Natural killer cell (primary cell): ENCODE results near the gene KCNAB2. TPM values are rescaled to one million over a fixed set of nuclear protein-coding genes. Genes with fewer than 3 reads are reported as not detected.

ENCODE experiments used
- ATAC-seq, 3 donors: fragments of 150-1000 bp in 2 of 3; fragments of 200-7000 bp in 1 of 3; cut with Tn5 transposase; 1 replicate in 1 of 3; 2 replicates in 2 of 3; pipeline ENCODE4 v1.10.0; 2021; ENCODE audit warnings: mild to moderate bottlenecking in 2 of 3, moderate library complexity in 2 of 3
- DNase-seq, 2 donors: peaks; one replicate each; pipeline versions ENCODE4 v3.0.0 to v3.0.0-alpha.2; 2013 to 2021; ENCODE audit warnings: mixed read lengths in 1 of 2
- H3K27ac ChIP-seq: one replicate; pipeline ENCODE4 v1.5.1; 2013; ENCODE audit warnings: mild to moderate bottlenecking, low read length
- H3K27me3 ChIP-seq: one replicate; pipeline ENCODE4 v1.6.1; 2013; ENCODE audit warnings: low read length; ENCODE audit not compliant: control insufficient read depth, insufficient read depth
- H3K36me3 ChIP-seq: one replicate; pipeline ENCODE4 v1.6.1; 2013; ENCODE audit warnings: low read length; ENCODE audit not compliant: control insufficient read depth, insufficient read depth
- H3K4me1 ChIP-seq: one replicate; pipeline ENCODE4 v1.6.1; 2013; ENCODE audit warnings: low read length; ENCODE audit not compliant: control insufficient read depth, insufficient read depth
- H3K4me3 ChIP-seq: one replicate; pipeline ENCODE4 v1.5.1; 2013; ENCODE audit warnings: low read length
- H3K9me3 ChIP-seq: one replicate; pipeline ENCODE4 v1.6.1; 2013; ENCODE audit warnings: low read length; ENCODE audit not compliant: control insufficient read depth, insufficient read depth
- H3K27ac Mint-ChIP-seq, 2 donors: one replicate each; pipeline ENCODE4 v1.8.0; 2022; ENCODE audit warnings: mild to moderate bottlenecking in 2 of 2, mixed read lengths in 2 of 2, moderate library complexity in 1 of 2
- H3K27me3 Mint-ChIP-seq, 2 donors: one replicate each; pipeline ENCODE4 v1.8.0; 2022; ENCODE audit warnings: low read depth in 2 of 2, mixed read lengths in 2 of 2
- H3K36me3 Mint-ChIP-seq: one replicate; pipeline ENCODE4 v1.8.0; 2022; ENCODE audit warnings: mixed read lengths
- H3K4me1 Mint-ChIP-seq, 2 donors: one replicate each; pipeline ENCODE4 v1.8.0; 2022; ENCODE audit warnings: mixed read lengths in 2 of 2
- H3K4me3 Mint-ChIP-seq: one replicate; pipeline ENCODE4 v1.8.0; 2022; ENCODE audit warnings: mild to moderate bottlenecking, moderate library complexity, mixed read lengths
- H3K9me3 Mint-ChIP-seq, 2 donors: one replicate each; pipeline ENCODE4 v1.8.0; 2022; ENCODE audit warnings: mixed read lengths in 2 of 2
- WGBS: methylation state at CpG from one replicate; pipeline ENCODE4 v1.1.7; 2013; ENCODE audit warnings: missing lambda C conversion rate; ENCODE audit not compliant: insufficient coverage; 5-methylcytosine and 5-hydroxymethylcytosine counted together
- intact Hi-C: fragments of 100-400 bp; cut with micrococcal nuclease; formaldehyde crosslinking; loops from one replicate; pipeline ENCODE4 v1.14.2; 2022
- total RNA-seq, 4 donors: library from RNA; stranded (reverse); fragments of 120-200 nt in 1 of 4; gene quantifications; one replicate each; pipeline versions ENCODE4 v1.2.3 to v1.2.4, GENCODE V29; 2013 to 2022
- TF ChIP-seq, protein P1 (sequence below): fragments of 200-600 bp; IDR thresholded peaks from one replicate; pipeline ENCODE4 v1.8.0; 2022; ENCODE audit warnings: antibody characterized with exemption

The KCNAB2 gene
- total RNA-seq, 3 donors from 2014 or later (not counting 1 experiment from before 2014, with no cell fraction given), result 387 to 749 (median 430) TPM

DNA sequence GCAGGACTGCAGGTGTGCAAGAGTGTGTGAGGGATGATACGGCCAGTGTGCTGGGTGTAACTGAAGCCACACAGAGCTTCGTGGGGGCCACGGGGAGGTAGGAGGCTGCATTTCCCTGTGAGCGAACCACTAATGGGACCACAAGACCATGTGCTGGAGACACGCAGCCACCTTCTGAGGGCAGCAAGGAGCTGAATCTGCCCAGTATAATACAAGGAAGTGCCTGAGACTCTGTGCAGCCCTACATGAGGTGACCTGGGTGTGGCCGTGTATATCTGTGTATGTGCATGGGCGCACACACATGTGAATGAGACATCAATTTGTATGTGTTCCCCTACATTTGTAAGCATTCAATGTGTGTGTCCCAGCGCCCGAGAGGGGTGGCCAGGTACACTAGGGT lies 83.6 kb downstream of the KCNAB2 start:
- intact Hi-C loops, result no loop called here
- H3K4me3 Mint-ChIP-seq, result no peak overlapping the region
- H3K9me3 Mint-ChIP-seq, result no peaks in the 10 kb centered on the region
- DNase-seq (no peak), ATAC-seq (no peak)
- TF ChIP-seq, protein P1, sequence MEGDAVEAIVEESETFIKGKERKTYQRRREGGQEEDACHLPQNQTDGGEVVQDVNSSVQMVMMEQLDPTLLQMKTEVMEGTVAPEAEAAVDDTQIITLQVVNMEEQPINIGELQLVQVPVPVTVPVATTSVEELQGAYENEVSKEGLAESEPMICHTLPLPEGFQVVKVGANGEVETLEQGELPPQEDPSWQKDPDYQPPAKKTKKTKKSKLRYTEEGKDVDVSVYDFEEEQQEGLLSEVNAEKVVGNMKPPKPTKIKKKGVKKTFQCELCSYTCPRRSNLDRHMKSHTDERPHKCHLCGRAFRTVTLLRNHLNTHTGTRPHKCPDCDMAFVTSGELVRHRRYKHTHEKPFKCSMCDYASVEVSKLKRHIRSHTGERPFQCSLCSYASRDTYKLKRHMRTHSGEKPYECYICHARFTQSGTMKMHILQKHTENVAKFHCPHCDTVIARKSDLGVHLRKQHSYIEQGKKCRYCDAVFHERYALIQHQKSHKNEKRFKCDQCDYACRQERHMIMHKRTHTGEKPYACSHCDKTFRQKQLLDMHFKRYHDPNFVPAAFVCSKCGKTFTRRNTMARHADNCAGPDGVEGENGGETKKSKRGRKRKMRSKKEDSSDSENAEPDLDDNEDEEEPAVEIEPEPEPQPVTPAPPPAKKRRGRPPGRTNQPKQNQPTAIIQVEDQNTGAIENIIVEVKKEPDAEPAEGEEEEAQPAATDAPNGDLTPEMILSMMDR, result no peak
- no peaks in the 10 kb centered on the region for H3K36me3 Mint-ChIP-seq
- H3K27me3 Mint-ChIP-seq, result peaks cover 0 to 5% of the 10 kb centered on the region in 2 donors
- no peaks in the 10 kb centered on the region for H3K27me3 ChIP-seq
- H3K4me1 Mint-ChIP-seq, result peaks cover 5 to 6% of the 10 kb centered on the region in 2 donors
- H3K27ac ChIP-seq, result no peak overlapping the region
- no peaks in the 10 kb centered on the region for H3K36me3 ChIP-seq
- no peak overlapping the region for H3K27ac Mint-ChIP-seq
- H3K4me1 ChIP-seq, result peaks cover 8% of the 10 kb centered on the region
- no peak overlapping the region for H3K4me3 ChIP-seq
- no peaks in the 10 kb centered on the region for H3K9me3 ChIP-seq
- WGBS, result 73% methylated on average over 9 of the region's 9 CpGs

DNA sequence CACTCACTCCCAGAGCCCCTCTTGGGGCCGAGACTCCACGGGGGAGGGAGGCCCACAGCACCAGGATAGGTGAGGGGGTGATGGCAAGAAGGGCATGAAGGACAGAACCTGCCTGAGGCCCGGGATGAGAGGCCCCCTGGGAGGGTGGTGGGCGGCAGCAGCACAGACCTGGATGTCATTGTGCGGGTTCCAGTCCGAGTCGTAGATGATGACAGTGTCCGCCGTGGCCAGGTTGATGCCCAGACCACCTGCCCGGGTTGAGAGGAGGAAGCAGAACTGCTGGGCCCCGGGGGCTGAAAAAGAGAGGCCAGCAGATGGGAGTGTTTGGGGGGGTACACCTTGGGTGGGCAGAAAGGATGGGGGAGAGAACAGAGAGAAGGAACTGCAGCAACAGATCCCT lies 84.3 kb downstream of the KCNAB2 start:
- Mint-ChIP-seq H3K27ac (no peak overlapping the region), H3K27me3 (peaks cover 0 to 5% of the 10 kb centered on the region in 2 donors), H3K4me3 (no peak overlapping the region), H3K9me3 (no peaks in the 10 kb centered on the region), H3K4me1 (peaks cover 5 to 6% of the 10 kb centered on the region in 2 donors), H3K36me3 (no peaks in the 10 kb centered on the region)
- ATAC-seq (no peak), DNase-seq (no peak)
- Histone ChIP-seq H3K27ac (no peak overlapping the region), H3K4me1 (peaks cover 8% of the 10 kb centered on the region), H3K4me3 (no peak overlapping the region), H3K9me3 (no peaks in the 10 kb centered on the region), H3K27me3 (no peaks in the 10 kb centered on the region), H3K36me3 (no peaks in the 10 kb centered on the region)
- intact Hi-C loops, result no loop called here
- WGBS, result 80% methylated on average over 11 of the region's 11 CpGs
- TF ChIP-seq, protein P1, result no peak

DNA sequence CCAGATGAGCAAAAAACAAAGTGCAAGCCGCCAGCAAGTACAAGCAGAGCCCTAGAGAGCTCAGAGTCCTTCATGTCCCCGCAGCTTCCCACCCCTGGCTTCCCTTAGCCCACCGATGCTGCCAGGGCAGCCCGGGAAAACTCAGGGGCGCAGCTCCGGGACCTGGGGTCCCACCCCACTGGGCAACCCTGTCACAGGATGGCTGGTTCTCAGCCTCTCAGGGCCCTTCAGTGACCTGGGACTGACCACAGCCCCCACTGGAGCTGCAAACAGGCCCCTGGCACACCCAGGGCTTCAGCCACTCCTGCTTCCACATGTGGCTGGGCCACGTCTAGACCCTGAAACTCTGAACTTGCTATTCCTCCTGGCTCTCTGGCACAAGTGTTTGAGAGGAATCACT lies 84.9 kb downstream of the KCNAB2 start:
- DNase-seq (no peak), ATAC-seq (no peak)
- H3K4me3 Mint-ChIP-seq, result no peak overlapping the region
- no peaks in the 10 kb centered on the region for H3K36me3 ChIP-seq
- H3K4me1 ChIP-seq, result peaks cover 8% of the 10 kb centered on the region
- no peaks in the 10 kb centered on the region for H3K9me3 ChIP-seq
- H3K4me3 ChIP-seq, result no peak overlapping the region
- no peaks in the 10 kb centered on the region for H3K27me3 ChIP-seq
- intact Hi-C loops, result no loop called here
- peaks cover 0 to 4% of the 10 kb centered on the region in 2 donors for H3K27me3 Mint-ChIP-seq
- TF ChIP-seq, protein P1, result no peak
- peaks cover 5 to 6% of the 10 kb centered on the region in 2 donors for H3K4me1 Mint-ChIP-seq
- H3K27ac Mint-ChIP-seq, result no peak overlapping the region
- no peak overlapping the region for H3K27ac ChIP-seq
- H3K9me3 Mint-ChIP-seq, result no peaks in the 10 kb centered on the region
- no peaks in the 10 kb centered on the region for H3K36me3 Mint-ChIP-seq
- WGBS, result 87% methylated on average over 7 of the region's 7 CpGs

DNA sequence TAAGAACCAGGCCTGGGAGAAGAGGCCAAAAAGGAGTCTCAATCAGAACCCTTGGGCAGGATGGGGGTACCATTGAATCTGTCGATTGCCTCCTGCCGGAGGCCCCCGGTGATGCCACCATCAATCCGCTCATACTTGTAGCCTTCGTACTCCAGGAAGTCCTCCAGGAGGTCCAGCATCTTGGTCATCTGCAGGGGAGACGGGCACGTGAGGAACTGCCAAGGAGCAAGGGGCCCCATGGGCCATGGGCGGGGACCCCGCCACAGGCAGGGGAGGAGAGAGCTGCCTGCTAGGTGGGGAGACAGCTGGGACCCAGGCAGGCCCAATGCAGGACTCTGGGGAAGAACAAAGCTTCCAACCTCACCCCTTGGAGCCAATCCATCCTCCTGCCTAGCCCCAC lies 85.9 kb downstream of the KCNAB2 start:
- no peak overlapping the region for H3K27ac ChIP-seq
- no peak overlapping the region for H3K27ac Mint-ChIP-seq
- H3K27me3 Mint-ChIP-seq, result peaks cover 0 to 2% of the 10 kb centered on the region in 2 donors
- WGBS, result 92% methylated on average over 9 of the region's 9 CpGs
- H3K4me1 Mint-ChIP-seq, result peaks cover 5 to 6% of the 10 kb centered on the region in 2 donors
- no peak overlapping the region for H3K4me3 ChIP-seq
- H3K27me3 ChIP-seq, result no peaks in the 10 kb centered on the region
- H3K4me3 Mint-ChIP-seq, result no peak overlapping the region
- no peaks in the 10 kb centered on the region for H3K9me3 ChIP-seq
- ATAC-seq (no peak), DNase-seq (no peak)
- intact Hi-C loops, result no loop called here
- TF ChIP-seq, protein P1, result no peak
- H3K9me3 Mint-ChIP-seq, result no peaks in the 10 kb centered on the region
- H3K36me3 Mint-ChIP-seq, result no peaks in the 10 kb centered on the region
- H3K36me3 ChIP-seq, result no peaks in the 10 kb centered on the region
- H3K4me1 ChIP-seq, result peaks cover 8% of the 10 kb centered on the region
